NCI-H2196 (cell line): ENCODE data around the gene TMEM198.

Experiments
- DNase-seq: peaks from one replicate; lab custom pipeline; 2025; ENCODE audit not compliant: unreplicated experiment; lab: John Stamatoyannopoulos, UW

TMEM198 gene

DNA sequence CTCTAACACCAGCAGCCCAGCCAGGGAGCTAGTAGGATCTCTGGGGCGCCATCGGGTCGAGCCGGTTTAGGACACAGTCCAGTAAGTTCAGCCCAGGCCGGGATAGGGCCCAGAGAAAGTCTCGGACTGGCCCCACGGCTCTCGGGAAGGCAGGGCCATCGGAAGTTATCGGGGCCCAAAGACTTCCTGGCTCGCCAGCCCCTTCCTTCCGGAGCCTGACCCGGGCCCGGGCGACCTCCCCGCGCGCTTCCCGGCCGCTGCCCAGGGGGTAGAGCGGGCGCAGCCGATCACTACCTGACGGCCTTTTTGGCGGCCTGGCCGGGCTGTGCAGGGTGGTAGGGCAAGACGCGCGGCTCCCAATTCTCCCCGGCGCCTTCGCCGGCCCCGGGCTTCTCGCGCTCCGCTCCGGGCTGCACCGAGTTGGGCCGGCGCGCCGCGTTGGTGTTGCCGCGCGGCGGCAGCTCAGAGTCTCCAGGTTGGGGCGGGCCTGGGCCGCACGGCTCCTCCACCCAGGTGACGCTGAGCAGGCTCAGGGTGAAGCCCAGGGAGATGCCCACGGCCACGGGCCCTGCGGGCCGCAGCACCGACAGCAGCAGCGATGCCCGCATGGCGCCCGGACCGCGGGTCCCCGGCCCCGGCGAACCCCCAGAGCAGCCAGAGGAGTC lies 765 bp upstream of the TMEM198 start:
- peak; percentile 51 for DNase-seq

DNA sequence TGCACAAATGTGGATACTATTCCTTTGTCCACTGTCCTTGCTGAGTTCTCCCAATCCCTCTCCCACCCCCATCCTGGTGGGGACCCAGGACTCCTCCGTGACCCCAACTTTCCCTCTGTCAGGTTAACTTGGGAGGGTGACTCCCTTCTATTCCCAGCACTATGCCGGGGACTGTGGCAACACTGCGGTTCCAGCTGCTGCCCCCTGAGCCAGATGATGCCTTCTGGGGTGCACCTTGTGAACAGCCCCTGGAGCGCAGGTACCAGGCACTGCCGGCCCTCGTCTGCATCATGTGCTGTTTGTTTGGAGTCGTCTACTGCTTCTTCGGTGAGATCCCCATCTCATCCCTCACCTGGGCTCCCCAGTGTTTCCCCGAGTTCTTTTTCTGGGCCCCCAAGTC lies 739 bp downstream of the TMEM198 start:
- no peak for DNase-seq

DNA sequence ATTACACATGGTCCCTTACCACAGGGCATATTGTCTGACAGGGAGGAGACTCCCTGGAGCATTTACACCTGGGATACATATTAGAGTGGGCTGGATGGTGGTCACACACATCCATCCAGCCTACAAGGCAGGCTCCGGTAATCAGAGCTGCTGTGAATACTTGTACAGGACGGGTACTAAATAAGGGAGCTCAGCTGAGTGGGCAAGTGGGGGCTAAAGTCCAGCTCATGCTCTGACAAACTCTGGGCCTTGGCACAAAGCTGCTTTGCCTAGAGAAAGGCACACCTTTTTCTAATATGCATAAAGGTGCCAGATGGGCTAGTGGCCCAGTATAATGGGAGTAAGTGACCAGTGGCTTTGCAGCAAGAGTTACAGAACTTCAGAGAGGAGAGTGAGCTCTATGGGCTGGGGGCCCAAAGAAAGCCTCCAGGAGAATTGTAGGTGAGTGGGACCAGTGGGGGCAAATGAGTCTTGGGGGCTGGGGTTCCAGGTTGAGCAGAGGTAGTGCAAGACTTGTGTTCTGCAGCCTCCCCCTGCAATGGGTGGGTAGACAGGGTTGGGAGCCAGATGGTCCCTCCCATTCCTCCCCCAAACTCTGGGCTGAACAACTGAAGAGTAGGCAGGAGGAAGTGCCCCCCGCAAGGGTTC lies 1.6 kb downstream of the TMEM198 start:
- DNase-seq = no peak

DNA sequence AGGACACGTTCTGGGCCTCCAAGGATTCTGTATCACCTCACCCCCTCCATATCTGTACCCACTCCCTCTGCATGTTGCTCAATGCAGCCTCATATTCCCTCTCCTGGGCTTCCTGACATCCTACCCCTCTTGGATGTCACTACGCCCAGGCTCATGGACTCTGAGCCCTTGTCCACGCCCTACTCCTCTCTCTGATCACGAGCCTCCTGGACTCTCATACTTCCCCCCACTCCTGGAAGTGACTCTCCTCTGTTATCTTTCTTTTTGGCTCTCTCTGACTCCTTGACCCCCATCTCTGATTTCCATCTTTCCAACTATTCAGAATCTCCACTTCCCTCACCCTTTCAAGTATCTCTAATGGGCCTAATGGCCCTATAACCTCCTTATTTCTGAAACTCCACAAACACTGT lies 2.1 kb downstream of the TMEM198 start:
- no peak for DNase-seq

DNA sequence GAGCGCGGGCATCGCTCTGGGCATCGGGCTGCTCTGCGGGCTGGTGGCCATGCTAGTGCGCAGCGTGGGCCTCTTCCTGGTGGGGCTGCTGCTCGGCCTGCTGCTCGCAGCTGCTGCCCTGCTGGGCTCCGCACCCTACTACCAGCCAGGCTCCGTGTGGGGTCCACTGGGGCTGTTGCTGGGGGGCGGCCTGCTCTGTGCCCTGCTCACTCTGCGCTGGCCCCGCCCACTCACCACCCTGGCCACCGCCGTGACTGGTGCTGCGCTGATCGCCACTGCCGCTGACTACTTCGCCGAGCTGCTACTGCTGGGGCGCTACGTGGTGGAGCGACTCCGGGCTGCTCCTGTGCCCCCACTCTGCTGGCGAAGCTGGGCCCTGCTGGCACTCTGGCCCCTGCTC lies 3.8 kb downstream of the TMEM198 start:
- no peak for DNase-seq

DNA sequence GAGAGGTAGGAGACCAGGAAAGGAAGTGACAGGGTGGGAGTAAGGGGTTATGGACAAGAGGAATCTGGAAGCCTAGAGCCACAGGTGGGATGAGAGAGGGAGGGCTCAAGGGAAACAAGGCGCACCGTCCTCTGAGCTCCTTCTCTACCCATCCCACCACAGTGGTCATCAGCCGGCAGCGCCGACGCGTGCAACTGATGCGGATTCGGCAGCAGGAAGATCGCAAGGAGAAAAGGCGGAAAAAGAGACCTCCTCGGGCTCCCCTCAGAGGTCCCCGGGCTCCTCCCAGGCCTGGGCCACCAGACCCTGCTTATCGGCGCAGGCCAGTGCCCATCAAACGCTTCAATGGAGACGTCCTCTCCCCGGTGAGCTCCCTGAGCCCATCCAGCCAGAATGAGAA lies 5.2 kb downstream of the TMEM198 start:
- DNase-seq = no peak

DNA sequence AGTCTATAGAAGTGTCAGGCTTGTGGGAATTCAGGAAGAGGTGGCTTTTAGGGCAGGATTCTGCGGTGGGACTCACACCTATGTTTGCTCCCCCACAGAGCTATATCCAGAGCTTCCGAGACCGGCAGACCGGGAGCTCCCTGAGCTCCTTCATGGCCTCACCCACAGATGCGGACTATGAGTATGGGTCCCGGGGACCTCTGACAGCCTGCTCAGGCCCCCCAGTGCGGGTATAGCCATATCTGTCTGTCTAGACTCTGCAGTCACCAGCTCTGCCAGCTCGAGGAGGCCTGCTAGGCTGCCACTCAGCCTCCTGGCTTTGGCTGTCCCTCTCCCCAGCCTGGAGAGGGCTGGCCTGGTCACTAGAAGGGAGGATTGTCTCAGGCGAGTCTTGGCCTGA lies 5.8 kb downstream of the TMEM198 start:
- DNase-seq = no peak

DNA sequence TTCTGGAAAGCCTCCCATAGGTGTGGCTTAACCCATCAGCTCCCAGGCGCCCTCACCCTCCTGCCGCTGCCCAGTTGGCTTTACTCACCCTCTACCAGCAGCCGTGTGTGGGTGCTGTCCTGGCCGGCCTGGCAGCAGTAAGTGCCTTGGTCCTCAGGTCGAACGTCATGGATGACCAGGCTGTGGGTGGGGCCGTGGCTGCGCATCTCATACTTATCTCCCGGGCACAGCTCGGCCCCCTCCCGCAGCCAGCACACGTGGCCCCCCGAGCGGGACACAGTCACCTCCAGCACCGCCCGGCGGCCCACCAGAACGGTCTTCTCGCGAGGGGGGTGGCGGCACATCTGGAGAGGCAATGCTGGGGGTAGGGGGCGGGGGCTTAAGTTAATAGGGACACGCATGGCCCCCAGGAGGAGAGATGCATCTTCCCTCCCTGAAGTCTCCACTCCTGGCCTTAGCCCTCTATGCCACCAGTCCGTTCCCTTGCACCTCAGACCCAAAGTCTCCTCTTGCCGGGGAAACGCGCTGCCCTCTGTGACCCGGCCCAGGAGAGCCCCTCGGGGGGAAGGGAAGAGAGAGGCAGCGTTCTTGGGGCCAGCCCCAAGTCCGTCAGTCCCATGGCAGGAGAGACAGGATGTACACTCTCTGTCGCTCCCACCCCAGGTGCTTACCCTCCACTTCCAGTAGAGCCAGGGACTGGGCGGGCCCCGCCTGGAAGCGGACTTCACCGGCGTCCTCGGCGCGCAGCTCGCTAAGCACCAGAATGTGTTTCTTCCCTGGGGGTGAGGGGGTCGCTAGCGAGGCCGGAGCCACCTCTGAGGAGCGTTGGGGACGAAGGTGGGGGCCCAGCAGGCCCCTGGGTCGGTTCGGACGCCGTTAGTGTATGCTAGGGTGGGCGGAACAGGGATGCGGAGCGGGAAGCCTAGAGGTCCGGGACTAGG lies 7.9 kb downstream of the TMEM198 start:
- peak; percentile 69 for DNase-seq

DNA sequence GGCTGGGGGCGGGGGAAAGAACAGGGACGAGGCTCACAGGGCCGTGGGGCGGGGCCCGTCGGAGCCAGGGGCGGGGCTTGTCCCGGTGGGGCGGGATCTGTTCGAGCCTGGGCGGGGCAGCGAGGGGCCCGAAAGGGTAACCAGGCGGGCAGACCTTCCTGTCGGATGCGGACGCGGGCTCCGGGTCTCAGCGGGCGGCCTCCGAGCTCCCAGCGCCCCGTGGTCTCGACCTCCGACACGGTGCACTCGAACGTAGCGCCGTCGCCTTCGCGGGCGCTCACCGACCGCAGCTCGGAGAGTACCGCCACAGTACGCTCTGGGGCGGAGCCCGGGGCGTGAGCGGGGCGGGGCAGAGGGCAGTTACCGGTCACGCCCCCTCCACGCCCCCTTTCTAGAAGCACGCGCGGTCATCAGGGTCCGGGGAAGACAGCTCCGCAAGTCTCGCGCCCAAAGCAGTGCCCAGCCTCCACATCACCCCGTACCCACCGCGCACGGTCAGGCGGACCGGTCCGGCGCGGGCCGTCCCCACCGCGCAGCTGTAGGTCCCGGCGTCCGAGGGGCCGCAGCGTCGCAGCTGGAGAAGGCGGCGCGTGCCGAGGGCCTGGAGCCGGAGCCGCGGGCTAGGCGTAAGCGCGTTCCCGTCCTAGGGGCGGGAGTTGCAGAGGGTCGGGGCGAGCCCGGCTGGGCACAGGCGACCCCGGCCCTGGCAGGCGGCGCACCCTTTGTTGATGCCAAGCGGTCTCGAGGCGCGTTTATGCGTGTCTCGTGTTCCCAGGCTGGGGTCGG lies 8.7 kb downstream of the TMEM198 start:
- peak; percentile 86 for DNase-seq

DNA sequence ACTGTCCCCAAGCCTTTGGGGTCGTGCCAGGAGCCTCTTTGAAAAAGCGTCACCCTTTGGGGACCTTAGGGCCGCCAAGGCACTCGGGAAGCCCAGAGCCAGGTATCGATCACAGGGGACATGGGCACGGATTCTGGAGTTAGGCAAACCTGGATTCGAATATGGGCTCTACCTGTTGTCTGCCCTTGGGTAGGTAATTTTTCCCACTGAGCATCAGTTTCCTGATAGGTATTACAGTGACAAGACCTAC lies 9.3 kb downstream of the TMEM198 start:
- no peak for DNase-seq

DNA sequence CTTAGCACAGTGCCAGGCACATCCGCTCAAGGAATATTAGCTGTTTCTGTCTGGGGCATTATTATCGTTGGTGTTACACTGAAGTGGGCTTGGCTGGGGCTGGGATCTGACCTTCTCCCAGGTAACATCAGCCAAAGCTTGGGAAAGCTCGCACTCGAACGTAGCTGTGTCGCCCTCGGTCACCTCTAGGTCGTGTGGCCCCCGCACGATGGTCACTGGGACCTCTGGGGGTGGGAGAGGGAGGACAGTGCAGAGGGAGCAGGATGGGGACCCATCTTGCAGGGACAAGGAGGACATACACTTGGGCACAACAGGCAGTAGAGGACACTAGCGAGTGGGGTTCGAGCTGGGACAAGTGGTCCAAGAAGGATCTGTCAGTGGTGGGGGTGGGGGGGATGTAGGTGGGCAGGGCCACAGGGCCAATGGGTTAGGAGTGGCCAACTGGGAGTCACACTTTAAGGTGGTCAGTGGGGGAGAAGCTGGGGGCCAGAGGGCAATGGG lies 9.7 kb downstream of the TMEM198 start:
- DNase-seq = no peak

DNA sequence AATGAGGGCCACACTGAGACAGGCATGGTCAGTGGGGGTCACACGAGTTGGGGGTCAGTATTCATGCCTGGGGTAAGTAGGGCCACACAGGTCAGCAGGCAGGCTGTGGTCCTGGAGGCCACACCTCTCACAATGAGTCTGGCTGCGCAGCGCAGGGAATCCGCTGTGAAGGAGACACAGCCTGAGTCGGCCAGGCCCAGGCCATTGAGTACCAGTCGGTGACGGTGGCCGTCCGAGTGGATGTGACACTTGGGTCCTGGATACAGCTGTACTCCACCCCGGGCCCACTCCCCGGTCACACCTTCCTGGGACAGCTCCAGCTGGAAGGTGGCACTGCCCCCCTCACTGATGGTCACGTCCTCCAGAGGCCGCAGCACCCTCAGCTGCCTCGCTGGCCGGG lies 10.5 kb downstream of the TMEM198 start:
- DNase-seq = no peak

DNA sequence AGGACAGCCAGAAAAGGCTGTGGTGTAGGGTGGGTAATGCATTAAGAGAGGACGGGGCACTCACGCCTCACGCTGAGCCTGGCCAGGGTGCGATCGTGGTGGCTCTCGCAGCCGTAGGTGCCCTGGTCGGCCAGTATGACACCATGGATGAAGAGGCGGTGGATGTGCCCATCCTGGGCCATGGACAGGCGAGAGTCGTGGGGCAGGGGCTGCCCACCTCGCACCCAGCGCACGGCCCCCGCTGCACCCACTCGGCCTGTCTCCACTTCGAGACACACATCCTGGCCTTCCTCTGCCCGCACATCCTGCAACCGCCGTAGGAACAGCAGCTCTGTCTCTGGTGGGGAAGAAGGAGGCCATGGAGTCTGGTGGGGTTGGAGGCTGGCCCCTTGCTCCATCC lies 12.1 kb downstream of the TMEM198 start:
- no peak for DNase-seq

DNA sequence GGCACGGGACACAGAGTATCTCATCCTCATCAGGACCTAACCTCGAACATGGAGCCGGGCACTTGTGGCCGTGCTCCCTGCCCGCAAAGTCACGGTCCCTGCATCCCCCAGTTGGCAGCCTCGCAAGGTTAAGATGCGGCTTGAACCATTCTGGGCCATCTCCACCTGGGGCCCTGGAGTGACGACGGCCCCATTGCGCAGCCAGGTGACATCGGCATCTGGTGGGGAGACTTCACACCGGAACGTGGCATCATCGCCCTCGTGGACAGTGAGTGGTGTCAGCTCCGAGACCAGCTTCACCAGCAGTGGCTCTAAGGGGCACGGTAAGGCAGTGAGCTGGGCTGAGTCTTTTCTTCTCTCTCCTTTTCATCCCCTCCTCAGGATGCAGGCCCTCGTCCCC lies 12.6 kb downstream of the TMEM198 start:
- DNase-seq = no peak

DNA sequence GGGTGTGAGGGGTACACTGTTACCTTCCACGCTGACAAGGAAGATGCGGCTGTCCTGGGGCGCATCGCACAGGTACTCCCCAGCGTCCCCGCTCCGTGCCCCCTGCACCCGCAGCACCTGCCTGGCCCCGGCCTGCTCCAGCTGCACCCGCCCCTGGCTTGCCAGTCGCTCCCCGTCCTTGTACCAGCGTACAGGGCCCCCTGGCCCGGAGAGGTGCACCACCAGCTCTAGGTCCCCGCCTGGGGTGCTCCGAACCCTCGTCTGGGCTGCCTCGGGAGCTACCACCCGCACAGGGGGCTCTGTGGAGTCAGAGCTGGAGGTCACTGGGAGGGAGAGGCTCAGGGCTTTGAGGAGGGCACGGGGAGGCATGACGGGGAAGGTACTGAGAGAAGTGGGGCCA lies 13.5 kb downstream of the TMEM198 start:
- no peak for DNase-seq

DNA sequence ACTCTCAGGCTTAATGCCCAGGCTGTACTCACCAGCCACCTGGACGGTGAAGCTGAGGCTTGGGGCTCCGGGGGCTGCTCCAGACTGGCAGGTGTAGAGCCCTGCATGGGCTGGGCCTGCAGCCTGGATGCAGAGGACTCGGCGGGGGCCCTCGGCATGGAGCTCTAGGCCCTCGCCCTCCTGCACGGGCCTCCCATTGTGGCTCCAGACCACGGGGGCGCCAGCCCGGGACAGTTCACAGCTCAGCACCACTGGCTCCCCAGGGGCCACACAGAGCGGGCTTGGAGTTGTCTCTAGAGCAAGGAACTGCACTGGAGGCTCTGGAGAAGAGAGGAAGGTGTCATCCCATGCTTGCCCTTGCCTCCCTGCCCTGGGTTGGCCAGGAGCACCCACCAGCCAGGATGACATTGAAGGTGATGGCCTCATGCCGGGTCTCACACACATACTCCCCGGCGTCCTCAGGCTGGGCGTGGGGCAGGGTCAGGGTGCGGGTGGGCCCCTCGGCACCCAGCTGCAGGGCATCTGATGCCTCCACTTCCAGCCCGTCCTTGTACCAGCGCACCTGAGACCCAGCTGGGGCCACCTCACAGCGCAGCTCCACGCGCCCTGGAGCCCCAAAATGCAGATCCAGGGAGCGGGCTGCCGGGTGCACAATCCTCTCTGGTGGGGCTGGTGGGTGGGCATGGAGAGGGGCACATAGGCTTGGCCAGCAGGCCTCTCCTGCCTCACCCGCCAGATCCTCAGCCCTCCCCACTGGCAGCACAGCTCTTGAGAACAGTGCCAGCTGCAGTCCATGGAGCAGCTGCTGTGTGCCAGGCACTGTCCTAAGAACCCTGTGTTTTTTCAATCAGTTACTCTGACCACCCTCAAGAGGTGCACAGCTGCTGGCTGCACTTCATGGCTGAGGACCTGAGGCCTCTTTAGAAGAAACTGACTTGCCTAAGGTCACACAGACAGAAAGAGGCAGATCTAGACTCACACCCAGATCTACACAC lies 14.3 kb downstream of the TMEM198 start:
- no peak for DNase-seq

DNA sequence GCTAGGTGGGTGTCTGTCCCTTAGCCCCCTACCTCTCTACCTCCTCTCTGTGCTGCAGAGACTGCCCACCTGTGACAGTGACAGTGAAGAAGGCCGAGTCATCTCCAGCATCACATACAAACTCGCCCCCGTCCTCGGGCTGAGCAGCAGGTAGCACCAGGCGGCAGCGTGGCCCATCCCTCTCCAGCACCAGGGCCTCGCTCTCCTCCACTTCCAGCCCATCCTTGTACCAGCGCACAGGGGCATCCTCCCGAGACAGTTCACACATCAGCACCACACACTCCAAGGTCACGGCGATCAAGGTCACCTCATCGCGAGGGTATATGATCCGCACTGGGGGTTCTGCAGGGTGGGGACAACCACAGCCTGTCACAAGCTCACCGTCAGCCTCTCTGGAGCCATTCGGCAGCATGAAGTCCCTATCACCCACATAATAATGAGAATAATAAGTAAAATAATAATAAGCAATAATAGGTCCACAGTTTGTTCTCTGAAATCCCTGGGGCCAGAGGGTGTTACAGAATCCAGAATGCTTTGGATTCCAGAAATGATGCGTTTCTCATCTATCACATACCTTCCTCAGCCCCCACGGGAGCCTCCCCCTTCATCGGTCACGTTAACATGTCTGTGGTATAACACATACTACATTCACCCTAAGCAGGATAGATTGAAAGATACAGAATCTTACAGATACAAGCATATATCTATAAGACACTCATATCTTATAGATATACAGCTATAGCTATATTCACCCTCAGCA lies 15.5 kb downstream of the TMEM198 start:
- DNase-seq = no peak

DNA sequence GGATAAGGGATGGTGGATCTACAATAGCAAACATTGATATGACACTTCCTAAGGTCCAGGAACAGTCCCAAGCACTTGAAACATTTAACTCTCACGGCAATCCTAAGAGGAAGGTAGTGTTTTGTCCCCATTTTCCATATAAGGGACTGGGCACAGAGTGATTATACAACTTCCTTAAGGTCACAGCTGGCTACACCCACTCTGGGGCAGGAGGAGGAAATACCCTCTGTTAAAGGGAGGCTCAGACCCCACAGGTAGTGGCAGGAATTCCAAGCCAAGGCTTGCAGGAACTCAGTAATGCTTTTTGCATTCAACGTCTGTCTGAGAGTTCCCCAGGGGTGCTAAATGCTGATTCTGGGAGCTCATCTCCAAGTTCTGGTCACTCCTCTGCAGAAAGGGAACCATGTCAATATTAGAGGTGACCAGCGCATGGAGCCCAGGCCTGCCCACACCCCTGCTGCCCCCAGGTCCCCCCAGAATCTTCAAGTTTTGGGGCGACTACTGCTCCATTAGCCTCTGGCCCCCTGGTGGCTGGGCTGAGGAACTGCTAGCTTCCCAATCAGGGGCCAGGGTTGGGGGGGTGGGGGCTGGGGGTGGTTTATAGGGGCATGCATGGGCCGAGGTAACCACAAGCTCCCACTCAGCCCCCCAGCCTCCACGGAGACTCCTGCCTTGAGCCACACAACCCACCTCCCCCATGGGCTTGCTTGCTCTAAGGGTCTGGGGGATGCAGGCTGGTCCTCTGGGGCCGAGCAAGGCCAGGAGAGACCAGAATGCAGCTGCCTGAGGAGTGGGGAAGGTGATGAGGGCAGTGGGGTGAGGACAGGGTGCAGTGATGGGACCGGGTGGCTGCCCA lies 16.4 kb downstream of the TMEM198 start:
- DNase-seq = no peak

DNA sequence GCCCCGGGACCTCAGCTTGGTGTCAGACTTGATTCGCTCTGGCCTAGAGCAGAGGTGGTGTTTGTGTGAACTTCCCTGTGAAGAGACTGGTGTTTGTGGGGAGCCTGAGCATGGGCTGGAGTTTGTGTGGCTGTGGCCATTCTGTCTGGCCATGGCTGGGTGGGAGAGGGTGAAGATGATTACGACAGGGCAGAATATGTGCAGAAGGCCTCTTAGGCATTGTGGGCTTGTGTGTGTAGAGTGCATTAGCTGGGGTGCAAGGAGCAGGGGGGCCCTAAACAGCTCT lies 17.0 kb downstream of the TMEM198 start:
- DNase-seq = no peak
